ENCODE measurements around the gene GPRIN3. TPM values are rescaled to one million over a fixed set of nuclear protein-coding genes. Genes with fewer than 3 reads are reported as not detected.
"Not testable (repeated sequence)": the region's sequence is repeated elsewhere in the genome, so short reads cannot be mapped to it uniquely, and the experiment has no call there.

GPRIN3 gene
- total RNA-seq, 1 experiment from 2014 or later: 0.39 TPM

DNA sequence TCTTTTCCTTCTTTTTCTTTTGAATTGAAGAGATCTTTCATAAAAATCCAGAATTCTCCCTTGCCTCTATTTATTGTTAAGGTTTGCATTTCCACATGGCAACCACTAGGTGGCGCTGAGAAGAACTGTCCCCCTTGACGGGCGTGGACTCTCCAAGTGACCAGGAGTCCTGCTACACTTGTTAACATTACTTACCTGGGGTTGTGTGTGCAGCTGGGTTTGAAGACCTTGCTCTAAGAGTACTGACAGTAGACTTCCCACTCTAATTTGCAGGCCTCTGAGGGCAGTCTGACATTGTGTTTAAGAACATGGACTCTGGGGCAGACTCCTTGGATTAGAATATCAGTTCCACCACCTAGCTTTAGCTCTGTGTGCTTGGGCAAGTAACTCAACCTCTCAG, 52.8 kb downstream of the GPRIN3 start:
- BruUV-seq (replicated peaks): no TSS peak
- intact Hi-C loops (cut with micrococcal nuclease): loop anchor here (10.0 kb wide), 1 partner anchor 180 kb away; no protein-coding TSS in a partner anchor
- Histone ChIP-seq H3K9me2 (ENCODE audit: insufficient read depth) (no peaks in the 10 kb centered on the region), H3K27me3 (ENCODE audit: insufficient read depth, low read length) (no peaks in the 10 kb centered on the region), H3K27ac (ENCODE audit: low read depth, low read length) (no peak overlapping the region), H3K4me2 (ENCODE audit: low read length) (no peak overlapping the region), H3K9me3 (ENCODE audit: control insufficient read depth in 1 of 2, insufficient read depth in 1 of 2, low read depth in 1 of 2, low read length in 2 of 2) (no peaks in the 10 kb centered on the region), H3K36me3 (ENCODE audit: control insufficient read depth in 1 of 2, insufficient read depth in 2 of 2, low read length in 2 of 2) (no peaks in the 10 kb centered on the region), H3K9ac (ENCODE audit: low read length) (no peak overlapping the region), H2AFZ (ENCODE audit: low read depth, low read length, poor library complexity, severe bottlenecking) (peak overlapping the region; percentile 66), H3K4me1 (ENCODE audit: control insufficient read depth in 1 of 2, insufficient read depth in 2 of 2, low read length in 2 of 2) (no peaks in the 10 kb centered on the region), H4K20me1 (ENCODE audit: insufficient read depth) (no peaks in the 10 kb centered on the region), H3K79me2 (ENCODE audit: insufficient read depth, low read length) (no peaks in the 10 kb centered on the region), H3K4me3 (replicated peaks in 1 of 2; ENCODE audit: low read depth in 1 of 2, low read length in 2 of 2) (no peak overlapping the region)
- DNase-seq (ENCODE audit: low read depth, low spot score) (peak; percentile 37), ATAC-seq (peak; percentile 84)
- RAD21 ChIA-PET (ENCODE audit: low non-redundant PET in 1 of 2, low total read pairs in 2 of 2, uncharacterized antibody in 2 of 2, unreplicated experiment in 2 of 2): no interaction called here
- CTCF ChIA-PET: interaction anchor here (0.8 to 1.8 kb wide), 6 partner anchors 9 to 634 kb away, joined by 3 to 10 read pairs (median 4); no protein-coding TSS in a partner anchor
- TF ChIP-seq, protein P1, sequence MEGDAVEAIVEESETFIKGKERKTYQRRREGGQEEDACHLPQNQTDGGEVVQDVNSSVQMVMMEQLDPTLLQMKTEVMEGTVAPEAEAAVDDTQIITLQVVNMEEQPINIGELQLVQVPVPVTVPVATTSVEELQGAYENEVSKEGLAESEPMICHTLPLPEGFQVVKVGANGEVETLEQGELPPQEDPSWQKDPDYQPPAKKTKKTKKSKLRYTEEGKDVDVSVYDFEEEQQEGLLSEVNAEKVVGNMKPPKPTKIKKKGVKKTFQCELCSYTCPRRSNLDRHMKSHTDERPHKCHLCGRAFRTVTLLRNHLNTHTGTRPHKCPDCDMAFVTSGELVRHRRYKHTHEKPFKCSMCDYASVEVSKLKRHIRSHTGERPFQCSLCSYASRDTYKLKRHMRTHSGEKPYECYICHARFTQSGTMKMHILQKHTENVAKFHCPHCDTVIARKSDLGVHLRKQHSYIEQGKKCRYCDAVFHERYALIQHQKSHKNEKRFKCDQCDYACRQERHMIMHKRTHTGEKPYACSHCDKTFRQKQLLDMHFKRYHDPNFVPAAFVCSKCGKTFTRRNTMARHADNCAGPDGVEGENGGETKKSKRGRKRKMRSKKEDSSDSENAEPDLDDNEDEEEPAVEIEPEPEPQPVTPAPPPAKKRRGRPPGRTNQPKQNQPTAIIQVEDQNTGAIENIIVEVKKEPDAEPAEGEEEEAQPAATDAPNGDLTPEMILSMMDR (IDR thresholded peaks at IDR 0.05 in 2 of 3, conservative IDR thresholded peaks at IDR 0.05 in 1 of 3; ENCODE audit: borderline replicate concordance in 1 of 3, insufficient read depth in 1 of 3, low read depth in 2 of 3, low read length in 2 of 3): peak; percentile 50 to 93 (median 82); a peak in 5 of 6 replicates
- TF ChIP-seq TCF7L2 (IDR thresholded peaks at IDR 0.05; ENCODE audit: borderline replicate concordance, extremely low read depth, insufficient read depth, insufficient read length) (no peak), RAD21 (IDR thresholded peaks at IDR 0.05; ENCODE audit: low read depth) (peak; percentile 54)
- POLR2A ChIA-PET: no interaction called here

DNA sequence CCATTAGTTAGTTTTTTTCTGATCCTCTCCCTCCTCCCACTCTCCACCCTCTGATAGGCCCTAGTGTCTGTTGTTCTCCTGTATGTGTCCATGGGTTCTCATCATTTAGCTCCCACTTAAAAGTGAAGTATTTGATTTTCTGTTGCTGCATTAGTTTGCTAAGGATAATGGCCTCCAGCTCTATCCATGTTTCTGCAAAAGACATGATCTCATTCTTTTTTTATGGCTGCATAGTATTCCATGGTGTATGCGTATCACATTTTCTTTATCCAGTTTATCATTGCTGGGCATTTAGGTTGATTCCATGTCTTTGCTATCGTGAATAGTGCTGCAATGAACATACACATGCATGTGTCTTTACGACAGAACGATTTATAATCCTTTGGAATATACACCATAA, 53.3 kb downstream of the GPRIN3 start:
- RAD21 ChIA-PET (ENCODE audit: low non-redundant PET in 1 of 2, low total read pairs in 2 of 2, uncharacterized antibody in 2 of 2, unreplicated experiment in 2 of 2); H3K9ac ChIP-seq (ENCODE audit: low read length); H3K4me1 ChIP-seq (ENCODE audit: control insufficient read depth in 1 of 2, insufficient read depth in 2 of 2, low read length in 2 of 2); POLR2A ChIA-PET; H3K4me2 ChIP-seq (ENCODE audit: low read length); H3K36me3 ChIP-seq (ENCODE audit: control insufficient read depth in 1 of 2, insufficient read depth in 2 of 2, low read length in 2 of 2); H3K4me3 ChIP-seq (replicated peaks in 1 of 2; ENCODE audit: low read depth in 1 of 2, low read length in 2 of 2); DNase-seq (ENCODE audit: low read depth, low spot score); H3K9me2 ChIP-seq (ENCODE audit: insufficient read depth); H3K27ac ChIP-seq (ENCODE audit: low read depth, low read length); H3K9me3 ChIP-seq (ENCODE audit: control insufficient read depth in 1 of 2, insufficient read depth in 1 of 2, low read depth in 1 of 2, low read length in 2 of 2); H2AFZ ChIP-seq (ENCODE audit: low read depth, low read length, poor library complexity, severe bottlenecking); H4K20me1 ChIP-seq (ENCODE audit: insufficient read depth); BruUV-seq (replicated peaks); H3K79me2 ChIP-seq (ENCODE audit: insufficient read depth, low read length); ATAC-seq; H3K27me3 ChIP-seq (ENCODE audit: insufficient read depth, low read length): not testable (repeated sequence)
- CTCF ChIA-PET: interaction anchor here (1.8 kb wide), 1 partner anchor 28 kb away, joined by 10 read pairs; no protein-coding TSS in a partner anchor
- intact Hi-C loops (cut with micrococcal nuclease): loop anchor here (10.0 kb wide), 1 partner anchor 180 kb away; no protein-coding TSS in a partner anchor

Data from HCT116 (cell line).